GM12872 (cell line): ENCODE data around the gene ARHGAP26.

ENCODE experiments used
- CTCF ChIP-seq: IDR thresholded peaks from 3 replicates; pipeline ENCODE4 v1.5.1; 2011; ENCODE audit warnings: low read depth, mild to moderate bottlenecking, low read length, moderate library complexity; ENCODE audit not compliant: insufficient read depth

The ARHGAP26 gene

GRCh38 chr5:143094087-143094521, 323.9 kb downstream of the ARHGAP26 start:
- peak; percentile 19; the same call in 1 of the 3 replicates for TF ChIP-seq CTCF

GRCh38 chr5:143101121-143101520, 330.9 kb downstream of the ARHGAP26 start:
- TF ChIP-seq CTCF, result no peak

DNA sequence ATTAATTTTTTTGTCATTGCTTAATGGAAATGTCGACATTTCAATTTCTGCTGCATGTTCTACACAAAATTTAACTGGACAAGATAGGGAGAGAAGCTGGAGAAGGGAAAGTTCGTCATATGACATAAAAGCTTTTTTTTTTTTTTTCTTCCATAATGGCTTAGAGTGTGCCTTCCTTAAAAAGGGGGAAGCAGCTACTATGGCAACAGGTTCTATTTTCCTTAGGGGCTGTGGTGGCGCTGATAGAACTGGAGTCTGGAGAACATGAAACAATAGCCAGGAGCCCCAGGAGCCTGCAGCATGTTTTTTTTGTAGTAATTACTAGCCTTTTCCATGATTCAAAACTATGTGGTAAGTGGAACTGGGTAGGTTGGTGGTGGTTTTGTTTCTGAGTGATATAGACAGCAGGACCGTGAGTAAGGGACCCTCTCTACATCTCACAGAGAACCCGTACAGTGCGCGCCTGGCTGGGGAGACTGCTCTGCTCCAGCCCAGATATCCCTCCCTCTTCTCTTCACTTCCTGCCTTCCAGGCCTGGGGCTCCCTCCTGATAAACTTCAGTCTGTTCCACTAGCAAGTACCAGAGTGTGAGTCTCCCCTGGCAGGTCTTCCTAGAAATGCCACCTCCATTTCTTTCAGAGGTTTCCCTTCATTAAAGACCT, 331.7 kb downstream of the ARHGAP26 start:
- TF ChIP-seq CTCF, result no peak

DNA sequence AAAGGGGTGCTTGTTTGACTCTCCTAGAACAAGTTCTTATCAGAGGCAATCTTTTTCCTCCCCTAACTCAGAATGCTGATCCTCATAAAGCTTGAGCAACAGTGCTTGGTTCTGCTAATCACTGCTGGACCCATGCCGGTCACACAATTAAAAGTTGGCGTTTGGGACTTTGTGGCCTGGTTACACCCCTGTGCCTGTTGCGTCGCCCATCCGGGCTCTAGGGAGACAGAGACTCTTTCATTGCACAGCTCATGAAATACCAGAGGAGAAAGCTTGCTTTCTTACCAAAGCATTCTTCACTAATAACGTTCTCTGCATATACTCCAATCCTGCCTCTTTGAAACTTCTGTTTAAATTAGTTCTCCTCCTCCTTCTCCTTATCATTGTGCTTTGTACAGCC, 332.2 kb downstream of the ARHGAP26 start:
- TF ChIP-seq CTCF, result no peak

DNA sequence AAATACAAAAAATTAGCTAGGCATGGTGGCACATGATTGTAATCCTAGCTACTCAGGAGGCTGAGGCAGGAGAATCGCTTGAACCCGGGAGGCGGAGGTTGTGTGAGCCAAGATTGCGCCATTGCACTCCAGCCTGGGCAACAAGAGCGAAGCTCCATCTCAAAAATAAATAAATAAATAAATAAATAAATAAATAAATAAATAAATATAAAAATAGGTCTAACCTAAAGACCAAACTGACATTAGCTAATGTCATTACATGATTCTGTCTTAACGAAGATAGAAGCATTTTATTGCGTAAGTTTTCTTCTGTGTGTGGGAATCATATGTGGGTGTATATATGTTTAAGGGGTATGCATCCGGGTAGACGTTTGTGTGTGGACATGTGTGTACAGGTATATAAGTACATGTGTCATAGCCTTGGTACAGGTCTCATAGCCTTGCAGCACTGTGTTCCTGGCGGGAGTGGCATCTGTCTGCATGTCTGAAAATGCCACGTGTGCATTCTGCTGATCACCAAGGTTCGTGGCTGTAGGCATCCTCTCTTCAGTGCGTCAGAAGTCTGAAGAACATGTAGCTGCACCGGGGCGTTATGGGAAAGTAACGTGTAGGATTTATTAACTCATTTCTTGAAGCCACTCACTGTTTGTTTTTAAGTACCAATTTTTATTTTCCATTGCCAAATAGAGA, 335.2 kb downstream of the ARHGAP26 start:
- TF ChIP-seq CTCF, result no peak

GRCh38 chr5:143106174-143106573, 336.0 kb downstream of the ARHGAP26 start:
- TF ChIP-seq CTCF, result no peak

DNA sequence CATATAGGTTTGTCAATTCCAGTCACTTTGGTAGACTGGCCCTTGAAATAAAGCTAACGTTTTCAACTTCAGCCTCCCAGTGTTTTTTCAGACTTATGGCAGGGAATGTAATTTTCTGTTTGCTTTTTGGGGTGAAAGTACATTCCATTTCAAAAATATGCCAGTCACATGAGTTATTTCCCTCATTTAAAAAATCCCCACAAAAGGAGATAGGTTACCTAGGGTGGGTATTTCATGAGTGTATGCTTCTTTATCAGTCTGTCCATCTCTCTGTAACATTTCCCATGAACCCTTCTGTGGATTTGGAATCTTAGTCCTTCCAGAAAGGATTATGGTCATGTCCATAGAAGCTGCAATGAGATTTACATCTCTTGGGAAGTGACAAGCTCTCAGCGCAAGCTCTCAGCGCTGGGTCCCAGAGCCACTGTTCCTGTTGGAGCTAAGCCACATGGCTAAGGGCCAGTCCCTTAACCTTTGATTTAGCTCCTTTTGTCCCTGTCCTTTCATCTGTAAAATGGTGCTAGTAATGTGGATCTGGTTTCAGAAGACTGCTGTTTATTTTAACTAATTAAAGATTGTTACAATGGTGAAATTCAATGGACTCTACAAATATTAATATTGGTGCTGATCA, 338.4 kb downstream of the ARHGAP26 start:
- no peak for TF ChIP-seq CTCF
